ENCODE measurements around the gene FAM187B.
A peak's percentile ranks its signal among the peaks of the same experiment; 100 is the strongest.

Gene FAM187B
- total RNA-seq: 0 to 0.10 (median 0.06) reads per million in 9 experiments

GRCh38 chr19:35228177-35228930 lies at the start of gene FAM187B:
Gene FAM187B (minus strand): TSS chr19:35228739. CDS start chr19:35228680, 59 bp downstream.
- Mint-ChIP-seq H3K4me1 (ENCODE audit: low read depth in 2 of 2) (peaks cover 0 to 8% of the 10 kb centered on the region in 2 donors), H3K27me3 (peaks cover 6% of the 10 kb centered on the region in 2 donors), H3K27ac (peak within 1 kb of the TSS in 1 of 2 donors; percentile 46), H3K9me3 (no peaks in the 10 kb centered on the region), H3K4me3 (no peak within 1 kb of the TSS), H3K36me3 (ENCODE audit: insufficient read depth) (peaks cover 3% of the 10 kb centered on the region)
- no peak for DNase-seq
- no peak for ATAC-seq (replicated peaks)

GRCh38 chr19:35276706-35277281 lies 48.3 kb upstream of the FAM187B start:
- no peak overlapping the region for H3K4me3 Mint-ChIP-seq
- H3K36me3 Mint-ChIP-seq (ENCODE audit: insufficient read depth): peaks cover 63% of the 10 kb centered on the region
- peak overlapping the region in 1 of 2 donors; percentile 15 for H3K27ac Mint-ChIP-seq
- H3K4me1 Mint-ChIP-seq (ENCODE audit: low read depth in 2 of 2): peaks cover 11 to 19% of the 10 kb centered on the region in 2 donors
- H3K27me3 Mint-ChIP-seq: no peaks in the 10 kb centered on the region
- no peaks in the 10 kb centered on the region for H3K9me3 Mint-ChIP-seq
- no peak for ATAC-seq (replicated peaks)
- DNase-seq: no peak

GRCh38 chr19:35274323-35274722 lies 45.8 kb upstream of the FAM187B start:
- ATAC-seq (replicated peaks) (no peak), DNase-seq (no peak)
- peak overlapping the region in 1 of 2 donors; percentile 38 for H3K4me3 Mint-ChIP-seq

GRCh38 chr19:35273686-35274259 lies 45.2 kb upstream of the FAM187B start:
- Mint-ChIP-seq H3K27me3 (no peaks in the 10 kb centered on the region), H3K4me3 (peak overlapping the region in 1 of 2 donors; percentile 38), H3K27ac (peak overlapping the region in 1 of 2 donors; percentile 79), H3K4me1 (ENCODE audit: low read depth in 2 of 2) (peaks cover 13 to 21% of the 10 kb centered on the region in 2 donors), H3K36me3 (ENCODE audit: insufficient read depth) (peaks cover 60% of the 10 kb centered on the region), H3K9me3 (no peaks in the 10 kb centered on the region)
- ATAC-seq (replicated peaks): no peak
- no peak for DNase-seq

More at GRCh38 chr19:35274323-35274722, 45.8 kb upstream of the FAM187B start:
- Mint-ChIP-seq H3K36me3 (ENCODE audit: insufficient read depth) (peaks cover 61% of the 10 kb centered on the region), H3K27me3 (no peaks in the 10 kb centered on the region), H3K4me1 (ENCODE audit: low read depth in 2 of 2) (peaks cover 13 to 21% of the 10 kb centered on the region in 2 donors), H3K9me3 (no peaks in the 10 kb centered on the region), H3K27ac (peak overlapping the region in 1 of 2 donors; percentile 79)

GRCh38 chr19:35272954-35273649 lies 44.6 kb upstream of the FAM187B start:
- Mint-ChIP-seq H3K4me3 (no peak overlapping the region), H3K4me1 (ENCODE audit: low read depth in 2 of 2) (peaks cover 13 to 21% of the 10 kb centered on the region in 2 donors), H3K36me3 (ENCODE audit: insufficient read depth) (peaks cover 54% of the 10 kb centered on the region), H3K9me3 (no peaks in the 10 kb centered on the region), H3K27ac (peak overlapping the region in 1 of 2 donors; percentile 18), H3K27me3 (no peaks in the 10 kb centered on the region)
- ATAC-seq (replicated peaks) (no peak), DNase-seq (no peak)

GRCh38 chr19:35272122-35272719 lies 43.7 kb upstream of the FAM187B start:
- peak overlapping the region in 1 of 2 donors; percentile 68 for H3K27ac Mint-ChIP-seq
- peaks cover 62% of the 10 kb centered on the region for H3K36me3 Mint-ChIP-seq (ENCODE audit: insufficient read depth)
- no peak for ATAC-seq (replicated peaks)

GRCh38 chr19:35271546-35271945 lies 43.0 kb upstream of the FAM187B start:
- H3K36me3 Mint-ChIP-seq (ENCODE audit: insufficient read depth): peaks cover 60% of the 10 kb centered on the region
- no peaks in the 10 kb centered on the region for H3K27me3 Mint-ChIP-seq
- no peak for DNase-seq
- no peak for ATAC-seq (replicated peaks)
- H3K9me3 Mint-ChIP-seq: no peaks in the 10 kb centered on the region
- H3K4me3 Mint-ChIP-seq: no peak overlapping the region
- H3K4me1 Mint-ChIP-seq (ENCODE audit: low read depth in 2 of 2): peaks cover 15 to 28% of the 10 kb centered on the region in 2 donors
- peak overlapping the region in 1 of 2 donors; percentile 68 for H3K27ac Mint-ChIP-seq

More at GRCh38 chr19:35272122-35272719, 43.7 kb upstream of the FAM187B start:
- Mint-ChIP-seq H3K4me3 (no peak overlapping the region), H3K9me3 (no peaks in the 10 kb centered on the region), H3K4me1 (ENCODE audit: low read depth in 2 of 2) (peaks cover 14 to 27% of the 10 kb centered on the region in 2 donors), H3K27me3 (no peaks in the 10 kb centered on the region)
- no peak for DNase-seq

GRCh38 chr19:35270381-35270811 lies 41.9 kb upstream of the FAM187B start:
- ATAC-seq (replicated peaks): no peak
- Mint-ChIP-seq H3K36me3 (ENCODE audit: insufficient read depth) (peaks cover 60% of the 10 kb centered on the region), H3K27me3 (no peaks in the 10 kb centered on the region), H3K4me1 (ENCODE audit: low read depth in 2 of 2) (peaks cover 25 to 37% of the 10 kb centered on the region in 2 donors), H3K4me3 (peak overlapping the region; percentile 66 to 73), H3K9me3 (no peaks in the 10 kb centered on the region), H3K27ac (peak overlapping the region in 1 of 2 donors; percentile 82)
- DNase-seq: no peak

GRCh38 chr19:35269438-35270117 lies 41.0 kb upstream of the FAM187B start:
- ATAC-seq (replicated peaks) (peak; percentile 59), DNase-seq (peak; percentile 59 to 66 (median 66))
- Mint-ChIP-seq H3K27me3 (no peaks in the 10 kb centered on the region), H3K36me3 (ENCODE audit: insufficient read depth) (peaks cover 56% of the 10 kb centered on the region), H3K4me3 (peak overlapping the region; percentile 66 to 73), H3K27ac (peak overlapping the region in 1 of 2 donors; percentile 82), H3K4me1 (ENCODE audit: low read depth in 2 of 2) (peaks cover 30 to 42% of the 10 kb centered on the region in 2 donors), H3K9me3 (no peaks in the 10 kb centered on the region)

- DNase-seq (peak; percentile 46 to 49 (median 48)), ATAC-seq (replicated peaks) (peak; percentile 49)
- peak within 1 kb of the TSS; percentile 88 to 90 for H3K4me3 Mint-ChIP-seq
- peaks cover 24 to 37% of the 10 kb centered on the region in 2 donors for H3K4me1 Mint-ChIP-seq (ENCODE audit: low read depth in 2 of 2)
- no peaks in the 10 kb centered on the region for H3K27me3 Mint-ChIP-seq
- H3K36me3 Mint-ChIP-seq (ENCODE audit: insufficient read depth): peaks cover 51% of the 10 kb centered on the region
- H3K9me3 Mint-ChIP-seq: no peaks in the 10 kb centered on the region
- peak within 1 kb of the TSS; percentile 96 to 97 for H3K27ac Mint-ChIP-seq
These were observed 40.2 kb upstream of the FAM187B start, which contains the start of gene USF2 for GRCh38 chr19:35268536-35269437. Gene USF2 (plus strand): TSS chr19:35268962. CDS start chr19:35269102, 140 bp downstream.

GRCh38 chr19:35267818-35268535 lies 39.4 kb upstream of the FAM187B start:
- ATAC-seq (replicated peaks) (peak; percentile 63), DNase-seq (peak; percentile 62 to 72 (median 66))
- Mint-ChIP-seq H3K4me3 (peak overlapping the region; percentile 88 to 90), H3K27ac (peak overlapping the region; percentile 96 to 97), H3K27me3 (no peaks in the 10 kb centered on the region), H3K9me3 (no peaks in the 10 kb centered on the region), H3K4me1 (ENCODE audit: low read depth in 2 of 2) (peaks cover 23 to 34% of the 10 kb centered on the region in 2 donors), H3K36me3 (ENCODE audit: insufficient read depth) (peaks cover 53% of the 10 kb centered on the region)

Data from effector memory CD8-positive, alpha-beta T cell (primary cell).